Esophagus muscularis mucosa (tissue), 4 donors: ENCODE data around the gene PCBP3. TPM values are rescaled to one million over a fixed set of nuclear protein-coding genes. Genes with fewer than 3 reads are reported as not detected.

Experiments
- DNase-seq: peaks from one replicate; pipeline ENCODE4 v3.0.0-alpha.2; 2017; ENCODE audit errors: extremely low spot score
- H3K27ac ChIP-seq, 4 donors: fragments of 200-600 bp; sonication (generic); replicated peaks in 1 of 4; 1 replicate in 3 of 4; 2 replicates in 1 of 4; pipeline ENCODE4 v1.5.1; 2016 to 2019; ENCODE audit warnings: mild to moderate bottlenecking in 1 of 4
- H3K27me3 ChIP-seq, 4 donors: fragments of 200-600 bp; sonication (generic); one replicate each; pipeline versions ENCODE4 v1.5.1 to v1.6.0; 2016 to 2019
- H3K36me3 ChIP-seq, 4 donors: fragments of 200-600 bp; sonication (generic); one replicate each; pipeline ENCODE4 v1.5.1; 2016 to 2019
- H3K4me1 ChIP-seq, 4 donors: fragments of 200-600 bp; sonication (generic); one replicate each; pipeline ENCODE4 v1.5.1; 2016 to 2019
- H3K4me3 ChIP-seq, 4 donors: fragments of 200-600 bp; sonication (generic); 1 replicate in 2 of 4; 2 replicates in 2 of 4; pipeline ENCODE4 v1.5.1; 2016 to 2019; ENCODE audit warnings: mild to moderate bottlenecking in 4 of 4, moderate library complexity in 1 of 4
- H3K9me3 ChIP-seq, 4 donors: fragments of 200-600 bp; sonication (generic); 1 replicate in 3 of 4; 2 replicates in 1 of 4; pipeline ENCODE4 v1.5.1; 2016 to 2019
- CTCF ChIP-seq, 3 experiments: fragments of 200-600 bp in 2 of 3; fragments of 450-650 bp in 1 of 3; sonication (generic) in 2 of 3; IDR thresholded peaks; one replicate each; pipeline ENCODE4 v1.5.1; 2017 to 2019; ENCODE audit warnings: antibody characterized with exemption in 3 of 3, mild to moderate bottlenecking in 2 of 3, moderate library complexity in 1 of 3
- EP300 ChIP-seq: sonication (generic); formaldehyde crosslinking; IDR thresholded peaks from one replicate; pipeline ENCODE4 v1.6.1; 2017; ENCODE audit warnings: antibody characterized with exemption
- POLR2A ChIP-seq: fragments of 450-650 bp; IDR thresholded peaks from one replicate; pipeline ENCODE4 v1.6.1; 2017; ENCODE audit warnings: antibody characterized with exemption, moderate library complexity, mild to moderate bottlenecking, low read depth
- POLR2AphosphoS5 ChIP-seq, 2 donors: sonication (generic); formaldehyde crosslinking; IDR thresholded peaks; one replicate each; pipeline ENCODE4 v1.6.1; 2017; ENCODE audit warnings: antibody characterized with exemption in 2 of 2
- WGBS: methylation state at CpG from one replicate; pipeline ENCODE4 v1.1.5; 2018; 5-methylcytosine and 5-hydroxymethylcytosine counted together
- intact Hi-C: fragments of 100-400 bp; cut with DNase I; formaldehyde crosslinking; loops from one replicate; pipeline ENCODE4 v1.15.1; 2023
- total RNA-seq, 4 donors: library from RNA; depleted of rRNA; stranded (reverse); fragments of >200 nt; gene quantifications; one replicate each; pipeline versions ENCODE4 v1.1.0 to v1.2.1, GENCODE V29; 2016

The PCBP3 gene
- total RNA-seq, 4 donors from 2014 or later, result 7.5 to 9.2 (median 8.1) TPM

- H3K36me3 ChIP-seq, result peaks cover 0 to 15% (median 1%) of the 10 kb centered on the region in 4 donors
- no peak overlapping the region for H3K27ac ChIP-seq
- DNase-seq, result no peak
- 89% methylated on average over 10 of the region's 23 CpGs for WGBS
- intact Hi-C loops, result no loop called here
- H3K4me1 ChIP-seq, result no peaks in the 10 kb centered on the region
- TF ChIP-seq POLR2A (no peak), POLR2AphosphoS5 (IDR thresholded peaks at IDR 0.05) (no peak), CTCF (IDR thresholded peaks at IDR 0.05) (no peak), EP300 (no peak)
- H3K9me3 ChIP-seq, result peaks cover 0 to 22% (median 16%) of the 10 kb centered on the region in 4 donors
- H3K27me3 ChIP-seq, result no peaks in the 10 kb centered on the region
- no peak overlapping the region for H3K4me3 ChIP-seq
Observed at GRCh38 chr21:45931397-45931969, 288.0 kb downstream of the PCBP3 start.

GRCh38 chr21:45932922-45933502, 289.5 kb downstream of the PCBP3 start:
- intact Hi-C loops, result no loop called here
- Histone ChIP-seq H3K4me3 (no peak overlapping the region), H3K27me3 (no peaks in the 10 kb centered on the region), H3K36me3 (peaks cover 0 to 15% (median 2%) of the 10 kb centered on the region in 4 donors), H3K9me3 (peaks cover 0 to 28% (median 20%) of the 10 kb centered on the region in 4 donors), H3K27ac (no peak overlapping the region), H3K4me1 (no peaks in the 10 kb centered on the region)
- DNase-seq, result no peak
- WGBS, result 67% methylated on average over 9 of the region's 9 CpGs
- TF ChIP-seq EP300 (no peak), POLR2A (no peak), CTCF (IDR thresholded peaks at IDR 0.05) (no peak), POLR2AphosphoS5 (IDR thresholded peaks at IDR 0.05) (no peak)

GRCh38 chr21:45934085-45934484, 290.6 kb downstream of the PCBP3 start:
- Histone ChIP-seq H3K4me1 (no peaks in the 10 kb centered on the region), H3K27ac (no peak overlapping the region), H3K9me3 (peaks cover 0 to 28% (median 20%) of the 10 kb centered on the region in 4 donors), H3K27me3 (no peaks in the 10 kb centered on the region), H3K4me3 (no peak overlapping the region), H3K36me3 (peaks cover 0 to 15% (median 2%) of the 10 kb centered on the region in 4 donors)
- WGBS, result 85% methylated on average over 6 of the region's 6 CpGs
- TF ChIP-seq POLR2AphosphoS5 (IDR thresholded peaks at IDR 0.05), result no peak
- TF ChIP-seq POLR2A, result no peak
- no peak for TF ChIP-seq CTCF (IDR thresholded peaks at IDR 0.05)
- TF ChIP-seq EP300, result no peak
- no peak for DNase-seq
- intact Hi-C loops, result no loop called here

GRCh38 chr21:45934554-45934953, 291.0 kb downstream of the PCBP3 start:
- intact Hi-C loops, result no loop called here
- Histone ChIP-seq H3K27me3 (no peaks in the 10 kb centered on the region), H3K9me3 (peaks cover 0 to 28% (median 20%) of the 10 kb centered on the region in 4 donors), H3K4me3 (no peak overlapping the region), H3K27ac (no peak overlapping the region), H3K4me1 (no peaks in the 10 kb centered on the region), H3K36me3 (peaks cover 0 to 15% (median 2%) of the 10 kb centered on the region in 4 donors)
- DNase-seq, result no peak
- WGBS, result 79% methylated on average over 3 of the region's 3 CpGs
- TF ChIP-seq POLR2A, result no peak
- no peak for TF ChIP-seq CTCF (IDR thresholded peaks at IDR 0.05)
- TF ChIP-seq EP300, result no peak
- no peak for TF ChIP-seq POLR2AphosphoS5 (IDR thresholded peaks at IDR 0.05)
